Ishikawa (cell line): ENCODE results near the gene SPG21.

Source experiments
- EP300 ChIP-seq: IDR thresholded peaks from 2 replicates; pipeline ENCODE4 v1.6.1; 2012; ENCODE audit warnings: borderline replicate concordance
- REST ChIP-seq: IDR thresholded peaks from 2 replicates; pipeline ENCODE4 v1.6.1; 2012; ENCODE audit warnings: low read depth, mild to moderate bottlenecking
- TAF1 ChIP-seq: IDR thresholded peaks from 2 replicates; pipeline ENCODE4 v1.6.1; 2012; ENCODE audit warnings: low read depth, mild to moderate bottlenecking
- YY1 ChIP-seq: IDR thresholded peaks from 2 replicates; pipeline ENCODE4 v1.6.1; 2012; ENCODE audit warnings: low read depth
- ZBTB7A ChIP-seq: IDR thresholded peaks from 2 replicates; pipeline ENCODE4 v1.6.1; 2012; ENCODE audit warnings: low read depth

- TF ChIP-seq ZBTB7A (no peak), TAF1 (no peak), REST (no peak), EP300 (no peak), YY1 (no peak)
Measured at GRCh38 chr15:65034719-65035118, 45.0 kb upstream of the SPG21 start.
